ENCODE measurements around the gene CAMK2B. TPM values are rescaled to one million over a fixed set of nuclear protein-coding genes. Genes with fewer than 3 reads are reported as not detected.

Gene CAMK2B
- polyA plus RNA-seq, 3 donors: 1.6 to 2.7 (median 1.7) TPM

GRCh38 chr7:44288811-44289340 is 36.5 kb downstream of the CAMK2B start:
- no peak for DNase-seq (ENCODE audit: low read depth in 3 of 3, low spot score in 2 of 3)

DNA sequence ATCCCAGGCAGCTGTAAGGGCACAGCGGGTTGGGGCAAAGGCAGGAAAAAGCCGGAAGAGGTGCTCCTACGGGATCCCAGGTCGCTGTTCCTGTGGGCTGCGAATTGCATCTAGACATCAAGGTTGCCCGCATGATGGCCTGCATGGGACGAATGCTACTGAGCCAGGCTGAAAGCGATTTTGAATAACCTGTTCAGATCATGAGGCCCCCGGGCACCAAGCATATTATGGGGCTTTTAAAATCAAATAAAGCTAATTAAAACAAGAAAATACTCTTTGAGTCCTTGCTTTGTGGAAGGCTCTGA is 37.1 kb downstream of the CAMK2B start:
- DNase-seq (ENCODE audit: low read depth in 3 of 3, low spot score in 2 of 3): no peak

DNA sequence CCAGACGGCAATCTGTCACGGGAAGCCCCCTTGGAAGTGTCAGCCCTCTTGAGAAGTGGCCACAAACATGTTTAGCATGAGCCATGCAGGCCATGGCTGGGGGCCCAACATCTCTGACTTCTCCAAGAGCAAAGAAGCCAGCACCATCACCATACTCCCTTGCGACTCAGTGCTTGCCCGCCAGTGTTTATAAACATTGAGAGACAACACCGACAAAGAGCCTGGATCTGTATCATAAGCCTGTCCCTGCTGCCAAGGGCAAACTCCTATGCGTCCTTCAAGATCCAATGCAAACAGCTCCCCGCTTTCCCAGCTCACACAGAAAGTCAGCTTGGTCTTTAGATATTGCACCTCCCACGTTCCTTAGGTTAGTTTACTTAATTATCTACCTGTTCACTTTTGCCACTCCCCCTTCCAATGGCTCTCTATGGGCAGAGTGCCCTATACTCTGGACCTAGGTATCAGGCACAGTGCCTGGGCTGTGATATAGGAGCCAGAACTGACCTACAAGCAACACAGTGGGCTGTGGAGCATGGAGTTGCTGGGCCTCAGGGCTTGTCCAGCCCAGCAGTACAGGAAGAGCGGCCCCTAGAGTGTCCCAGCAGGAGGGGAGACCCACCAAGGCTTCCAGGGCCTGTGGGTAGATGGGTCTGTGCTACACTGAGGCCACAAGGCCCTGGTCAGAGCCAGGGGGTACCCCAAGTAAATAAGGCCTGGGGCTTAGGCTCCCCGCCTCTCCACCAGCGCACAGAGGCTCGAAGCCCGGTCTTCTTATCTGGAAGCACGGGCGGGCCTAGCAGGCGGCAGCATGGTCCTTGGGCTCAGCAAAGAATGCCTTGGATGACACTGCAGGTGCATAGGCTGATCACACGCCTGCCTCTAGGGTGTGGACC is 37.7 kb downstream of the CAMK2B start:
- DNase-seq (ENCODE audit: low read depth in 3 of 3, low spot score in 2 of 3): no peak

GRCh38 chr7:44286618-44287487 is 38.5 kb downstream of the CAMK2B start:
- no peak for DNase-seq (ENCODE audit: low read depth in 3 of 3, low spot score in 2 of 3)

GRCh38 chr7:44286182-44286617 is 39.2 kb downstream of the CAMK2B start:
- DNase-seq (ENCODE audit: low read depth in 3 of 3, low spot score in 2 of 3): no peak

DNA sequence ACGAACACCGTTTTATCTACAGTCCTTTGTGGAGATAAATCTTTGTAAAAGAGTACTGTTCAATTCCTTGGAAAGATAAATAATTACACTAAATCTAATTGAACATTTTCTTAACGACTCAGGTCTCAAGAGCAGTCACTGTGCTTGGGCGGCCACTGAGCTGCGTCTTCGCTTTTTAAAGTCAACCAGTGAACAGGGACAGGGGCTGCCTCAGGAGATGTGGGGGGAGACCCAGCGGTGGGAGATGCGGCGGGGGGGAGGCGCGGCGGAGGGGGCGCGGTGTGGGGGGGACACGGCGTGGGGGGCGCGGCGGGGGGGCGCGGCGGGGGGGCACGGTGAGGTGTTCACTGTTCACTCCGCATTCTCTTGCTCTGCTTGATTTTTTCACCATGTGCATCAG is 39.8 kb downstream of the CAMK2B start:
- DNase-seq (ENCODE audit: low read depth in 3 of 3, low spot score in 2 of 3): no peak

DNA sequence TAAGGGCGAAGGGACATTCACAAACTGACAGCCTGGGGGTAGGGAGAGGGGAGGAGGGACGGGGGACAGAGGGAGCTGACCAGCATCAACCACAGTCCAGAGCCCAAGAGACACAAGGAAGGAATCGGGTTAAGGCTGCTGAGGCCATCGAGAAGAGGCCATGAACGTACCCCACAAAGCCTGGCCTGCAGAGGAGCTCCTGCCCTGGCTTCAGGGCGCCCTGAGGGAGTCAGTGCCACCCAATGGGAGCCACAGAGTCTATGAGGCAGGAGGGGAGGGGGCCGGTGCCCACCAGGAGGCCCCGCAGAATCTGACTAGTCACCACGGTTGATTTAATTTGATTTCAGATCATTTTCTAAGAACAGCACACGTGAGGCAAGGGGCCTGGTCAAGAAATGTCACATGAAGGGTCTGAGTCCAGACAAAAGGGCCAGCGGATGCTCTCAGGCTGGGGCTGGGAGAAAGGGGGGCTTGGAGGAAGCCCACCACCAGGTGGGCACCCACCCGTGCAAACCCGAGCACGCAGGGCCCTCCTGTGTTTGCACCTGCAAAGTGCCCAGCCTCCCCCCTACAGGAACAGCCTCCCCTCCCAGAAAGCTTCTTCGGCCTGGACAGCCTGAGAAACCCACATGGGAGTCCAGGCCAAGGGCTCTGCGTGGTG is 40.4 kb downstream of the CAMK2B start:
- no peak for DNase-seq (ENCODE audit: low read depth in 3 of 3, low spot score in 2 of 3)

DNA sequence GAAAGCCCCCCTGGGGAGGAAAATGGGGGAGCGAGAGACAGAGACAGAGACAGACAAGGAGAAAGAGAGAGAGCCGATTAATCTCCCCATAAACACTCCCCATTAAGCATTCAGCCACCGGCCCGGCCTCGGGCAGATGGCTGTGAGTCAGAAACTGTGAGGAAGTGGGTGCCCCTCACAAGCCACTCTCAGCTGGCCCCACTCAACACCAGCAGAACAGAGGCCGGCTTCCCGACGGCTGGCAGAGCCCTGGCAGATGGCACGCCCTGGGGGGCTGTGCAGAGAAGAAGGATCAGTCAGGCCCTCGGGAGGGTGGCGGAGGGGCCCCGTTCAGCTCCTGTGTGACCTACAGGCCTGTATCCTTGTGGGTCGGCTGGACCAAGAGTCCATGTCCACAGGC is 41.2 kb downstream of the CAMK2B start:
- DNase-seq (ENCODE audit: low read depth in 3 of 3, low spot score in 2 of 3): no peak

DNA sequence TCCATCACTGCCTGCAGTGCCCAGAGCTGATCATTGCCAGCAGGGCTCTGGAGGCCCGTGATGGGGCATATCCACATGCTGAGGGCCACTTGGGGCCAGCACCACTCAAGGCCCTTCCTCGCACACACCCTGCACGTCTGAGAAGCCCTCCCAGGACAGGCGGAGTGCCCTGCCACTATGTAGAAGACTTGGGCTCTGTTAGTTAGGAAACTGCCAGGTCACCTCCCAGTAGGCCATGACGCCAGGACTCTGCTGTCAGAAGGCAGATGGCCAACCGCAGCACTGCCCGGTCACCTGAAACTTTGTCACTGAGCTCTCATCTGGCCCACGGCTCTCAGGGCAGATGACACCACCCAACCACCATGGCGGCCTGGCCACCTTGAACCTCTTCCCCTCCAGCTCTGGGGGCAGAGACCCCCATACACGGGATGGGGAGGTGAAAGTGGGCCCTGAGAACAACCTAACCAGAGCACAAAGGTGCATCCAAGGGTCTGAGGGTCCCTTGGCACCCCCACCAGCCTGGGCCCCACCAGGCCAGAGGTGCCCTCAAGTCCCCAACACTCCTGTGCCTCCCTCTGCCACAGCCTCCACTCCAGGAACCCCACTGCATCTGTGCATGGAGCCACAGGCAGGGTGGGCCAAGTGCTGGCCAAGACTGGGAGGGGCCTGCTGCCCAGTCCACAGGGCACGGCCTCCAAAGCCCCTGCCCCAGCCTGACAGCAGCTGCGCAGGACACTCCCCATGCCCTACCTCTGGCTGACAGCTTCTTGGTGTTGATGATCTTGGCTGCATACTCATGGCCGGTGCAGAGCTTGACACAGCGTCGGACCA is 41.8 kb downstream of the CAMK2B start:
- DNase-seq (ENCODE audit: low read depth in 3 of 3, low spot score in 2 of 3): no peak

DNA sequence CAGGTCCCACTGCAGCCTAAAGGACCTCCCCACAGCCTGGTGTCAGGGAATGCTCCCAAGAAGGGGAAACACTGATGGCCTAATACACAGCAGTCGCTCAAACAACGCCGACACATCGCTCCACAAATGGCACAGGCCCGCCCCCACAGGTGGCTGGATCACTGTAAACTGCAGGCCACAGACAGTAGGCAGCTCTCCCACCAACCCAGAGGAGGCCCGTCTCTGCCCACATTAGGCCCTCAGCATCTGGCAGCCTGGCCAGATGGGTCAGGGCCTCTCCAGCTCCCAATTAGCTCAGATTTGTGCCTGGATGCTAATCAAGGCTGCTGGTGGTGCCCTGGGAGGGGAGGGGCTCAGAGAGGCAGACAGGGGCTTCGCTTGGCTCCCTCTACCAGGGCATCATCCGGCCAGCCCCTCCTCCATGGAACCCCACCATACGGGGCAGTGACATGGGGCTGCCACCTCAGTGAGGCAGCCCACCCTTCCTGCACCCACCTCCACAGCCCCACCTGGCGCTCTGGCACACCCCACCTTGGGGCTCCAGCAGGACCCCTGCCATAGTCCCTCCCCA is 42.7 kb downstream of the CAMK2B start:
- no peak for DNase-seq (ENCODE audit: low read depth in 3 of 3, low spot score in 2 of 3)

- no peak for DNase-seq (ENCODE audit: low read depth in 3 of 3, low spot score in 2 of 3)
Observed at GRCh38 chr7:44281811-44282600, 43.4 kb downstream of the CAMK2B start.

DNA sequence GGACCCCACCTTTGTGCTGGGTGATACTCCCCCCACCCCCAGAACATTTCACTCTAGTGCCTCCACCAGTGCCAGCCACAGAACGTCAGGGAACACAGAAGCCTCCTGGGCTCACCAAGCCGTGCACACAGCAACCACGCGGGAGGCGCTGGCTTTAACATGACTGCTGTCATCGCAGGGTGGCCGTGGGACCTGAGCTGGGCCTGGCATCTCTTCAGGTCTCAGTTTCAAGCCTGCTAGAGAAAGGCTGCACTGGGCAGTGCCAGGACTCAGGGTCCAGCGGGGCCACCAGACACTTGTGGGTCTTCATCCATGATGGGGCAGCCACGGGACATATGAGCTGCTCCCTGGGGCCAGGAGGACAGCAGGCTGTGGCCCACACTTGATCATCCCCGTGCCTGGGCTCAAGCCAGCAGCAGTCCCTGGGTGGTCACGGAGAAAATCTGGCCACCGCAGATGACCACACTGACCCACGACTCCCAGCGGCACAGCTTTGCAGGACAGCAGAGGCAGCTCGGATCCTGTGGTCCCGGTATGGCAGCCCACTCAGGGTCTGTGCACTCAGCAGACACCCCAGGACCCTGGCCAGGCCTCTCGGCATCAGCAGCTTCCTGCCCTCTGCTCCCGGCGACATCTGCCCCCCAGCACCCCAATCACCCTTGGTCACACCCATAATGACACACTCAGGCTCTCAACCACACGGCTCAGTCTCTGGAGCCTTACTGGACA is 44.2 kb downstream of the CAMK2B start:
- DNase-seq (ENCODE audit: low read depth in 3 of 3, low spot score in 2 of 3): no peak

- DNase-seq (ENCODE audit: low read depth in 3 of 3, low spot score in 2 of 3): no peak
Observed at GRCh38 chr7:44280636-44280992, 44.8 kb downstream of the CAMK2B start.

DNA sequence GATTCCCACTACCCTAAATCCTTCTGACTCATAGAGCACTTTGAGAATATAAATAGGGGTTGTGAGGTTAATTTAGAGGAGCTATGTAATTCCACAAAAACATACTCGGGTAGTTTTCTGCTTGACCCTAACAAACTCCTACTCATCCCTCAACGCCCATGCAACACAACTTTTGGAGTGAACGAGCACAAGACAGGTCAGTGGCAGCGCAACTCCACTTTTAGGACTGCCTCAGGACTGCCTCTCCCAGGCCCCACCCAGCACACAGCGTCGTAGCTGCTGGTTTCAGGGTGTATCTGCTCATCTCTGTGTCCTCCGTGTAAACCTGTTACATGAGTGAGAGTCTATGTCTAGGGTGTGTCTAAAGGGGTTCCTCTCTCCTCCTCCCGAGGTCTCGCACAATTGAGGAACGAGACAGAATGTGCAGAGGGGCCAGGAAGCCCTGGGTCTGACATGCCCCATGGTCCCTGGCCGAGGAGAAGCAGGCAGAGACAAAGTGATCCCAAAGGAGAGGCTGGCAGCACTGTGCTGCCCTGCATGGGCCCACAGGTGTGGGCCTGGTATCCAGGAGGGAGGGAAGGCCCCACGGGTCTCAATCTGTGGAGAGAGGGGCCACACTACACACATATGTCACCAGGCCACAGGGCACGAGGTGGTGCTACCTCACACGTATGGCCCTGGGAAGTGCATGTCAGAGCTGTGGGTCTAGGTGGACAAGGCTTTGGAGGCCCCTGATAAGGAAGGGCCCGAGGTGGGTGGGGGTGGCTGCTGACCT is 45.5 kb downstream of the CAMK2B start:
- DNase-seq (ENCODE audit: low read depth in 3 of 3, low spot score in 2 of 3): no peak

GRCh38 chr7:44279286-44279685 is 46.1 kb downstream of the CAMK2B start:
- DNase-seq (ENCODE audit: low read depth in 3 of 3, low spot score in 2 of 3): no peak

DNA sequence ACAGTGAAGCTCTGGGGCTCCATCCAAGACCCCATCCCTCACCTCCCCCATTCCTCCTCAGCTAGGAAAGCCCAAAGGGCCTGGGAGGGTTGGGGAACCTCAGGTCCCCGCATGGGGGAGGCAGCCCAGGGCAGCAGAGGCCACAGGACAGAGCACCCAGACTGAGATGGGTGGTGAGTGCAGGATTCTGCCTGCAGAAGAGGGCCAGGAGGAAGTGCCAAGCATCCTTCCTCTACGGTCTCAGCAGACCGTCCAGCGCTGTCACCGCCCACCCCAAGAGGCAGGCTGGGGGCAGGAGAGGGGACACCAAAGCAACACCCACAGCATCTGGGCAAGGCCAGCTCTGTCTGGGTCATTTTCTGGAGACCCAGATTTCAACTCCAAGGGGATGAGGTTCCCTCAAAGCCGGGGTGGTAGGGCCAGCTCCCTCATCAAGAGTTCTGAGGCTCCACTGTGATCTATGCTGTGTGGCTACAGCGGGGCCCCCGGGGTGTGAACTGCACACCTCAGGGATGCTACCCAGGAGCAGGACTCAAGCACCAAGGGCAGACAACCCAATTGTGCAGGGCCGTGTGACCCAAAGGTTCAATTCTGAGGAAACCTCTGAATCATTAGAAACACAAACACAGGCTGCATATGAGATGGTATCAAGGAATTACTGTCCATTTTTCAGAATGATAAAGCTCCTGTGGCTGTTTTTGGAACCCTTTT is 46.8 kb downstream of the CAMK2B start:
- DNase-seq (ENCODE audit: low read depth in 3 of 3, low spot score in 2 of 3): no peak

- DNase-seq (ENCODE audit: low read depth in 3 of 3, low spot score in 2 of 3): no peak
Observed at GRCh38 chr7:44277851-44278250, 47.5 kb downstream of the CAMK2B start.

Measured in right renal cortex interstitium (tissue), 3 donors.